HCT116 (cell line): ENCODE data around the gene KSR2. TPM values are rescaled to one million over a fixed set of nuclear protein-coding genes. Genes with fewer than 3 reads are reported as not detected.

Source experiments
- ATAC-seq: fragments of 200-7000 bp; cut with Tn5 transposase; 2 replicates; pipeline ENCODE4 v1.9.1; 2020; ENCODE audit warnings: mild to moderate bottlenecking, moderate library complexity
- BruUV-seq: library from RNA; stranded (reverse); fragments of 400-500 nt; replicated peaks from 2 replicates; lab custom pipeline; 2021; lab: Mats Ljungman, UMichigan
- CTCF ChIA-PET: fragments of 300-600 bp; sonication (Branson Sonifier 250); formaldehyde crosslinking; loops from one replicate; lab custom pipeline; 2021; ENCODE audit warnings: antibody characterized with exemption; lab: Charles Lee
- POLR2A ChIA-PET: fragments of 300-600, 350-600 bp; sonication (Branson Sonifier 250); formaldehyde crosslinking; loops from one replicate; lab custom pipeline; 2021; ENCODE audit warnings: antibody characterized with exemption; lab: Charles Lee
- RAD21 ChIA-PET, 2 experiments: fragments of 300-600 bp; sonication (Branson Sonifier 250); formaldehyde crosslinking; loops; one replicate each; lab custom pipeline; 2023; ENCODE audit warnings: low total read pairs in 2 of 2; ENCODE audit not compliant: uncharacterized antibody in 2 of 2, unreplicated experiment in 2 of 2, low non-redundant PET in 1 of 2; lab: Charles Lee
- DNase-seq: peaks from one replicate; pipeline ENCODE4 v3.0.0-alpha.2; 2010; ENCODE audit warnings: low read depth, low spot score
- H2AFZ ChIP-seq: fragments of 200-600 bp; shearing (Covaris generic), sonication (generic); 2 replicates; pipeline ENCODE4 v1.6.1; 2017; ENCODE audit warnings: low read depth, mixed run types, mixed read lengths, antibody characterized with exemption, low read length; ENCODE audit not compliant: poor library complexity, severe bottlenecking
- H3K27ac ChIP-seq: 2 replicates; pipeline ENCODE4 v1.5.1; 2012; ENCODE audit warnings: low read depth, low read length
- H3K27me3 ChIP-seq: fragments of 200-600 bp; sonication (generic); 2 replicates; pipeline ENCODE4 v1.6.1; 2016; ENCODE audit warnings: mixed run types, low read length, mixed read lengths; ENCODE audit not compliant: insufficient read depth
- H3K36me3 ChIP-seq, 2 experiments: fragments of 200-500 bp in 1 of 2; fragments of 200-600 bp in 1 of 2; sonication (Bioruptor generic) in 1 of 2; sonication (generic) in 1 of 2; 2 replicates each; pipeline versions ENCODE4 v1.5.1 to v1.6.1; 2014 to 2016; ENCODE audit warnings: low read length in 2 of 2, inconsistent platforms in 1 of 2, mixed read lengths in 1 of 2, mixed run types in 1 of 2; ENCODE audit not compliant: insufficient read depth in 2 of 2, control insufficient read depth in 1 of 2
- H3K4me1 ChIP-seq, 2 experiments: fragments of 200-600 bp in 1 of 2; sonication (generic) in 1 of 2; 2 replicates each; pipeline versions ENCODE4 v1.5.1 to v1.6.1; 2012 to 2017; ENCODE audit warnings: low read length in 2 of 2, inconsistent platforms in 1 of 2, mild to moderate bottlenecking in 1 of 2, mixed read lengths in 1 of 2, mixed run types in 1 of 2, moderate library complexity in 1 of 2; ENCODE audit not compliant: insufficient read depth in 2 of 2, control insufficient read depth in 1 of 2
- H3K4me2 ChIP-seq: fragments of 200-600 bp; sonication (generic); 2 replicates; pipeline ENCODE4 v1.6.1; 2017; ENCODE audit warnings: mixed run types, low read length, mixed read lengths
- H3K4me3 ChIP-seq, 2 experiments: fragments of 200-600 bp in 1 of 2; sonication (generic) in 1 of 2; replicated peaks in 1 of 2; 2 replicates each; pipeline ENCODE4 v1.5.1; 2011 to 2016; ENCODE audit warnings: low read length in 2 of 2, control low read depth in 1 of 2, low read depth in 1 of 2, mild to moderate bottlenecking in 1 of 2, mixed read lengths in 1 of 2, mixed run types in 1 of 2
- H3K79me2 ChIP-seq: fragments of 200-600 bp; sonication (generic); 2 replicates; pipeline ENCODE4 v1.6.1; 2017; ENCODE audit warnings: mild to moderate bottlenecking, mixed run types, low read length, moderate library complexity, mixed read lengths; ENCODE audit not compliant: insufficient read depth
- H3K9ac ChIP-seq: fragments of 200-600 bp; sonication (generic); 2 replicates; pipeline ENCODE4 v1.6.1; 2016; ENCODE audit warnings: low read length, mixed read lengths
- H3K9me2 ChIP-seq: fragments of 200-600 bp; sonication (generic), shearing (Covaris generic); 2 replicates; pipeline ENCODE4 v1.6.1; 2017; ENCODE audit warnings: mixed run types, mild to moderate bottlenecking, moderate library complexity; ENCODE audit not compliant: insufficient read depth
- H3K9me3 ChIP-seq, 2 experiments: fragments of 200-500 bp in 1 of 2; fragments of 200-600 bp in 1 of 2; sonication (Bioruptor generic) in 1 of 2; sonication (generic) in 1 of 2; 2 replicates each; pipeline ENCODE4 v1.6.1; 2014 to 2017; ENCODE audit warnings: low read length in 2 of 2, mixed read lengths in 2 of 2, inconsistent platforms in 1 of 2, low read depth in 1 of 2, mild to moderate bottlenecking in 1 of 2, mixed run types in 1 of 2, moderate library complexity in 1 of 2; ENCODE audit not compliant: control insufficient read depth in 1 of 2, insufficient read depth in 1 of 2
- H4K20me1 ChIP-seq: fragments of 200-600 bp; sonication (generic), shearing (Covaris generic); 2 replicates; pipeline ENCODE4 v1.6.1; 2017; ENCODE audit warnings: mixed run types, mild to moderate bottlenecking, moderate library complexity; ENCODE audit not compliant: insufficient read depth
- CEBPB ChIP-seq: IDR thresholded peaks from 2 replicates; pipeline ENCODE4 v1.6.1; 2012; ENCODE audit warnings: low read depth
- EGR1 ChIP-seq: IDR thresholded peaks from 2 replicates; pipeline ENCODE4 v1.6.1; 2012; ENCODE audit warnings: low read depth
- ELF1 ChIP-seq: IDR thresholded peaks from 2 replicates; pipeline ENCODE4 v1.6.1; 2012; ENCODE audit warnings: low read depth, borderline replicate concordance
- EZH2phosphoT487 ChIP-seq: fragments of 200-600 bp; IDR thresholded peaks from 2 replicates; pipeline ENCODE4 v1.6.1; 2018; ENCODE audit warnings: antibody characterized with exemption, borderline replicate concordance
- FOSL1 ChIP-seq: IDR thresholded peaks from 2 replicates; pipeline ENCODE4 v1.6.1; 2012; ENCODE audit warnings: low read depth
- JUND ChIP-seq: IDR thresholded peaks from 2 replicates; pipeline ENCODE4 v1.6.1; 2012
- POLR2A ChIP-seq: IDR thresholded peaks from 2 replicates; pipeline ENCODE4 v1.7.0; 2011; ENCODE audit warnings: borderline replicate concordance; ENCODE audit not compliant: insufficient read depth, insufficient read length; ENCODE audit errors: extremely low read depth
- POLR2AphosphoS5 ChIP-seq: IDR thresholded peaks from 2 replicates; pipeline ENCODE4 v1.6.1; 2011; ENCODE audit warnings: mild to moderate bottlenecking, low read depth, low read length, moderate library complexity
- RAD21 ChIP-seq: IDR thresholded peaks from 2 replicates; pipeline ENCODE4 v1.6.1; 2012; ENCODE audit warnings: low read depth, mild to moderate bottlenecking
- REST ChIP-seq: IDR thresholded peaks from 2 replicates; pipeline ENCODE4 v1.6.1; 2012; ENCODE audit warnings: low read depth
- SIN3A ChIP-seq: IDR thresholded peaks from 2 replicates; pipeline ENCODE4 v1.6.1; 2012; ENCODE audit warnings: low read depth
- SP1 ChIP-seq: IDR thresholded peaks from 2 replicates; pipeline ENCODE4 v1.6.1; 2012; ENCODE audit warnings: low read depth
- TCF7L2 ChIP-seq: IDR thresholded peaks from 2 replicates; pipeline ENCODE4 v1.7.0; 2011; ENCODE audit warnings: borderline replicate concordance, inconsistent platforms; ENCODE audit not compliant: insufficient read depth, insufficient read length; ENCODE audit errors: extremely low read depth
- YY1 ChIP-seq: IDR thresholded peaks from 2 replicates; pipeline ENCODE4 v1.6.1; 2011; ENCODE audit warnings: low read length, low read depth, moderate library complexity, mild to moderate bottlenecking; ENCODE audit not compliant: insufficient replicate concordance; ENCODE audit errors: extremely low read depth
- ZNF274 ChIP-seq: fragments of 200-500 bp; sonication (Bioruptor generic); IDR thresholded peaks from 2 replicates; pipeline ENCODE4 v1.6.1; 2014; ENCODE audit warnings: mild to moderate bottlenecking, low read depth, low read length, inconsistent platforms
- intact Hi-C: fragments of 100-400 bp; cut with micrococcal nuclease; formaldehyde crosslinking; loops from 2 replicates; pipeline ENCODE4 v1.10.0; 2022
- total RNA-seq: library from RNA; stranded (reverse); gene quantifications from one replicate; pipeline ENCODE4 v1.2.1, GENCODE V29; 2021; ENCODE audit not compliant: unreplicated experiment
- TF ChIP-seq, protein P1 (sequence below), 3 experiments: fragments of 200-600 bp in 1 of 3; sonication (generic) in 1 of 3; IDR thresholded peaks in 2 of 3; conservative IDR thresholded peaks in 1 of 3; 2 replicates each; pipeline ENCODE4 v1.5.1; 2012 to 2017; ENCODE audit warnings: low read depth in 2 of 3, low read length in 2 of 3, antibody characterized with exemption in 1 of 3, borderline replicate concordance in 1 of 3, control low read depth in 1 of 3, mild to moderate bottlenecking in 1 of 3, mixed read lengths in 1 of 3, mixed run types in 1 of 3, moderate library complexity in 1 of 3; ENCODE audit not compliant: insufficient read depth in 1 of 3
- TF ChIP-seq, protein P2 (sequence below): IDR thresholded peaks from 2 replicates; pipeline ENCODE4 v1.6.1; 2012
- TF ChIP-seq, protein P3 (sequence below): IDR thresholded peaks from 2 replicates; pipeline ENCODE4 v1.6.1; 2011; ENCODE audit warnings: mild to moderate bottlenecking, low read length, moderate library complexity; ENCODE audit not compliant: insufficient replicate concordance; ENCODE audit errors: extremely low read depth

Gene KSR2
- total RNA-seq, 1 experiment from 2014 or later, result 10.1 TPM

DNA sequence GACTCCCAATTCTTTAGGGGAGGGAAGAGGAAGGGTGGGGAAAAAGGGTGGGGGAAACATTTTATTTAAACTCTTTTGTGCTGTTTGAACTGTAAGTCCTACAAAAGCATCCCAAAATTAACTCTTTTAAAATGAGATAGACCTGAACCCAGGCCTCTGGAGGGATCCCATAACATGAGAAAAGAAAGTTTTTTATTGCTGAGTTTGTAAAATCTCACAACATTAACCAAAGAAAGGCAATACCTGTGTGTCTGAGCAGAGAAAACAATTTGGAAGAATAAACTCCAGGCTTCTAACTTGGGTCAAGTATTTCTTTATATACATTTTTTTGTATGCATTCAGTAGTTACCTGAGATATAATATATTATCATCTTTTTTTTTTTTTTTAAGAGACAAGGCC is 107.1 kb downstream of the KSR2 start:
- DNase-seq, result no peak
- peaks cover 9 to 18% of the 10 kb centered on the region in 2 experiments for H3K4me1 ChIP-seq
- intact Hi-C loops, result no loop called here
- H3K9ac ChIP-seq, result no peak overlapping the region
- BruUV-seq, result no TSS peak
- no peak overlapping the region for H3K27ac ChIP-seq
- ChIA-PET POLR2A (no interaction called here), CTCF (no interaction called here)
- ATAC-seq, result no peak
- H4K20me1 ChIP-seq, result no peaks in the 10 kb centered on the region
- TF ChIP-seq TCF7L2, result no peak
- TF ChIP-seq YY1, result no peak
- no peak for TF ChIP-seq EZH2phosphoT487
- no peak for TF ChIP-seq ZNF274
- TF ChIP-seq EGR1, result no peak
- TF ChIP-seq, protein P1, sequence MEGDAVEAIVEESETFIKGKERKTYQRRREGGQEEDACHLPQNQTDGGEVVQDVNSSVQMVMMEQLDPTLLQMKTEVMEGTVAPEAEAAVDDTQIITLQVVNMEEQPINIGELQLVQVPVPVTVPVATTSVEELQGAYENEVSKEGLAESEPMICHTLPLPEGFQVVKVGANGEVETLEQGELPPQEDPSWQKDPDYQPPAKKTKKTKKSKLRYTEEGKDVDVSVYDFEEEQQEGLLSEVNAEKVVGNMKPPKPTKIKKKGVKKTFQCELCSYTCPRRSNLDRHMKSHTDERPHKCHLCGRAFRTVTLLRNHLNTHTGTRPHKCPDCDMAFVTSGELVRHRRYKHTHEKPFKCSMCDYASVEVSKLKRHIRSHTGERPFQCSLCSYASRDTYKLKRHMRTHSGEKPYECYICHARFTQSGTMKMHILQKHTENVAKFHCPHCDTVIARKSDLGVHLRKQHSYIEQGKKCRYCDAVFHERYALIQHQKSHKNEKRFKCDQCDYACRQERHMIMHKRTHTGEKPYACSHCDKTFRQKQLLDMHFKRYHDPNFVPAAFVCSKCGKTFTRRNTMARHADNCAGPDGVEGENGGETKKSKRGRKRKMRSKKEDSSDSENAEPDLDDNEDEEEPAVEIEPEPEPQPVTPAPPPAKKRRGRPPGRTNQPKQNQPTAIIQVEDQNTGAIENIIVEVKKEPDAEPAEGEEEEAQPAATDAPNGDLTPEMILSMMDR (IDR thresholded peaks at IDR 0.05 in 2 of 3, conservative IDR thresholded peaks at IDR 0.05 in 1 of 3; ENCODE audit: borderline replicate concordance in 1 of 3, insufficient read depth in 1 of 3, low read depth in 2 of 3, low read length in 2 of 3), result no peak
- no peak for TF ChIP-seq JUND
- TF ChIP-seq SP1, result no peak
- TF ChIP-seq ELF1, result no peak
- no peak for TF ChIP-seq RAD21
- no peak for TF ChIP-seq SIN3A
- no peak for TF ChIP-seq POLR2AphosphoS5
- TF ChIP-seq FOSL1, result no peak
- TF ChIP-seq, protein P2, sequence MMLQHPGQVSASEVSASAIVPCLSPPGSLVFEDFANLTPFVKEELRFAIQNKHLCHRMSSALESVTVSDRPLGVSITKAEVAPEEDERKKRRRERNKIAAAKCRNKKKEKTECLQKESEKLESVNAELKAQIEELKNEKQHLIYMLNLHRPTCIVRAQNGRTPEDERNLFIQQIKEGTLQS, result no peak
- no peak for TF ChIP-seq POLR2A
- TF ChIP-seq CEBPB, result no peak
- TF ChIP-seq, protein P3, sequence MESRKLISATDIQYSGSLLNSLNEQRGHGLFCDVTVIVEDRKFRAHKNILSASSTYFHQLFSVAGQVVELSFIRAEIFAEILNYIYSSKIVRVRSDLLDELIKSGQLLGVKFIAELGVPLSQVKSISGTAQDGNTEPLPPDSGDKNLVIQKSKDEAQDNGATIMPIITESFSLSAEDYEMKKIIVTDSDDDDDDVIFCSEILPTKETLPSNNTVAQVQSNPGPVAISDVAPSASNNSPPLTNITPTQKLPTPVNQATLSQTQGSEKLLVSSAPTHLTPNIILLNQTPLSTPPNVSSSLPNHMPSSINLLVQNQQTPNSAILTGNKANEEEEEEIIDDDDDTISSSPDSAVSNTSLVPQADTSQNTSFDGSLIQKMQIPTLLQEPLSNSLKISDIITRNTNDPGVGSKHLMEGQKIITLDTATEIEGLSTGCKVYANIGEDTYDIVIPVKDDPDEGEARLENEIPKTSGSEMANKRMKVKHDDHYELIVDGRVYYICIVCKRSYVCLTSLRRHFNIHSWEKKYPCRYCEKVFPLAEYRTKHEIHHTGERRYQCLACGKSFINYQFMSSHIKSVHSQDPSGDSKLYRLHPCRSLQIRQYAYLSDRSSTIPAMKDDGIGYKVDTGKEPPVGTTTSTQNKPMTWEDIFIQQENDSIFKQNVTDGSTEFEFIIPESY, result no peak
- no peak for TF ChIP-seq REST
- TF ChIP-seq, all 23 proteins: peak for 0
- H3K4me2 ChIP-seq, result no peak overlapping the region
- RAD21 ChIA-PET, result no interaction called here
- H3K4me3 ChIP-seq, result no peak overlapping the region
- no peaks in the 10 kb centered on the region for H3K36me3 ChIP-seq
- H3K79me2 ChIP-seq, result no peaks in the 10 kb centered on the region
- H2AFZ ChIP-seq, result no peak overlapping the region
- no peaks in the 10 kb centered on the region for H3K9me3 ChIP-seq
- H3K9me2 ChIP-seq, result no peaks in the 10 kb centered on the region
- no peaks in the 10 kb centered on the region for H3K27me3 ChIP-seq
